Karpas-422 (cell line): Measurements from ENCODE around the gene DONSON. TPM values are rescaled to one million over a fixed set of nuclear protein-coding genes. Genes with fewer than 3 reads are reported as not detected.
A peak's percentile ranks its signal among the peaks of the same experiment; 100 is the strongest.
"Not testable (repeated sequence)": the region's sequence is repeated elsewhere in the genome, so short reads cannot be mapped to it uniquely, and the experiment has no call there.

Experiments used
- DNase-seq: peaks from one replicate; pipeline ENCODE4 v3.0.0-alpha.2; 2015
- H2AFZ ChIP-seq: fragments of 200-600 bp; sonication (generic); 2 replicates; pipeline ENCODE4 v1.6.1; 2014; ENCODE audit warnings: antibody characterized with exemption, low read length, mixed read lengths
- H3K27ac ChIP-seq: fragments of 200-600 bp; sonication (generic); 2 replicates; pipeline ENCODE4 v1.5.1; 2014; ENCODE audit warnings: mild to moderate bottlenecking, low read length, moderate library complexity
- H3K27me3 ChIP-seq: fragments of 200-600 bp; sonication (generic); 2 replicates; pipeline ENCODE4 v1.6.1; 2014; ENCODE audit warnings: low read length, mixed read lengths
- H3K36me3 ChIP-seq: fragments of 200-600 bp; sonication (generic); 2 replicates; pipeline ENCODE4 v1.6.1; 2014; ENCODE audit warnings: low read length, mixed read lengths; ENCODE audit not compliant: insufficient read depth
- H3K4me1 ChIP-seq: fragments of 200-600 bp; sonication (generic); 2 replicates; pipeline ENCODE4 v1.6.1; 2014; ENCODE audit warnings: mild to moderate bottlenecking, low read length, mixed read lengths
- H3K4me2 ChIP-seq: fragments of 200-600 bp; sonication (generic); 2 replicates; pipeline ENCODE4 v1.6.1; 2014; ENCODE audit warnings: low read length, low read depth, mild to moderate bottlenecking; ENCODE audit not compliant: poor library complexity, severe bottlenecking
- H3K4me3 ChIP-seq: fragments of 200-600 bp; sonication (generic); 2 replicates; pipeline ENCODE4 v1.5.1; 2014; ENCODE audit warnings: mild to moderate bottlenecking, antibody characterized with exemption, low read length, mixed read lengths
- H3K79me2 ChIP-seq: fragments of 200-600 bp; sonication (generic); 2 replicates; pipeline ENCODE4 v1.6.1; 2014; ENCODE audit warnings: mild to moderate bottlenecking, low read length, mixed read lengths
- H3K9ac ChIP-seq: fragments of 200-600 bp; sonication (generic); 2 replicates; pipeline ENCODE4 v1.6.0; 2014; ENCODE audit warnings: low read length
- H3K9me2 ChIP-seq: fragments of 200-600 bp; sonication (generic), shearing (Covaris generic); replicated peaks from 2 replicates; pipeline ENCODE4 v1.6.0; 2014; ENCODE audit warnings: mild to moderate bottlenecking, low read length, moderate library complexity; ENCODE audit not compliant: insufficient read depth
- H3K9me3 ChIP-seq: fragments of 300-700, 200-600 bp; sonication (generic); 2 replicates; pipeline ENCODE4 v1.6.1; 2014; ENCODE audit warnings: low read length, mixed read lengths
- H4K20me1 ChIP-seq: fragments of 200-600 bp; sonication (generic); 2 replicates; pipeline ENCODE4 v1.6.1; 2014; ENCODE audit warnings: mild to moderate bottlenecking, antibody characterized with exemption, low read length, low read depth; ENCODE audit not compliant: insufficient read depth
- total RNA-seq: library from RNA; depleted of rRNA; stranded (reverse); fragments of >200 nt; shearing (Covaris generic); gene quantifications from 2 replicates; pipeline ENCODE4 v1.2.3, GENCODE V29; 2014; ENCODE audit warnings: low replicate concordance

The DONSON gene
- total RNA-seq, 1 experiment from 2014 or later: 16.1 TPM

- not testable (repeated sequence) for DNase-seq, H3K4me2 ChIP-seq, H3K9me2 ChIP-seq, H3K4me1 ChIP-seq, H3K9me3 ChIP-seq, H3K9ac ChIP-seq, H2AFZ ChIP-seq, H3K27me3 ChIP-seq, H3K4me3 ChIP-seq, H4K20me1 ChIP-seq, H3K27ac ChIP-seq
- H3K79me2 ChIP-seq: peaks cover 15% of the 10 kb centered on the region
- H3K36me3 ChIP-seq: peaks cover 67% of the 10 kb centered on the region; the same call in 1 of the 2 replicates
These were observed 11.7 kb downstream of the DONSON start for GRCh38 chr21:33576741-33577141.

- no peaks in the 10 kb centered on the region for H3K9me3 ChIP-seq
- no peaks in the 10 kb centered on the region for H3K27me3 ChIP-seq
- H3K4me2 ChIP-seq: no peak overlapping the region
- no peak overlapping the region for H3K4me3 ChIP-seq
- peaks cover 76% of the 10 kb centered on the region for H3K36me3 ChIP-seq
- DNase-seq: no peak
- H3K9me2 ChIP-seq: no peaks in the 10 kb centered on the region
- no peaks in the 10 kb centered on the region for H3K4me1 ChIP-seq
- H3K27ac ChIP-seq: 0 out of 2 replicates have a peak overlapping the region, but pooled peaks have one; percentile 8
- H3K9ac ChIP-seq: no peak overlapping the region
- no peak overlapping the region for H2AFZ ChIP-seq
- peaks cover 43% of the 10 kb centered on the region for H3K79me2 ChIP-seq
- H4K20me1 ChIP-seq: no peaks in the 10 kb centered on the region; the same call in 1 of the 2 replicates
These were observed 16.1 kb downstream of the DONSON start for GRCh38 chr21:33572350-33572749.

GRCh38 chr21:33569991-33570390, 18.5 kb downstream of the DONSON start:
- H2AFZ ChIP-seq: no peak overlapping the region
- H3K9ac ChIP-seq: no peak overlapping the region
- peaks cover 59% of the 10 kb centered on the region for H3K79me2 ChIP-seq
- no peaks in the 10 kb centered on the region; the same call in 1 of the 2 replicates for H4K20me1 ChIP-seq
- no peaks in the 10 kb centered on the region for H3K4me1 ChIP-seq
- H3K9me3 ChIP-seq: no peaks in the 10 kb centered on the region
- no peak overlapping the region for H3K27ac ChIP-seq
- no peak overlapping the region for H3K4me3 ChIP-seq
- no peaks in the 10 kb centered on the region for H3K27me3 ChIP-seq
- H3K4me2 ChIP-seq: no peak overlapping the region
- H3K9me2 ChIP-seq: no peaks in the 10 kb centered on the region
- H3K36me3 ChIP-seq: peaks cover 63% of the 10 kb centered on the region
- DNase-seq: no peak

- Histone ChIP-seq H3K9me2 (no peaks in the 10 kb centered on the region), H3K9me3 (no peaks in the 10 kb centered on the region), H3K27ac (no peak overlapping the region), H2AFZ (no peak overlapping the region), H4K20me1 (no peaks in the 10 kb centered on the region; the same call in 1 of the 2 replicates), H3K9ac (no peak overlapping the region), H3K79me2 (peaks cover 62% of the 10 kb centered on the region), H3K36me3 (peaks cover 57% of the 10 kb centered on the region), H3K4me3 (no peak overlapping the region), H3K4me2 (no peak overlapping the region), H3K4me1 (no peaks in the 10 kb centered on the region), H3K27me3 (no peaks in the 10 kb centered on the region)
- DNase-seq: no peak
These were observed 20.0 kb downstream of the DONSON start for GRCh38 chr21:33568448-33568847.

- Histone ChIP-seq H3K9ac (no peak overlapping the region), H3K4me2 (no peak overlapping the region), H3K79me2 (peaks cover 67% of the 10 kb centered on the region), H3K4me3 (no peak overlapping the region), H2AFZ (no peak overlapping the region), H3K36me3 (peaks cover 56% of the 10 kb centered on the region), H3K9me3 (no peaks in the 10 kb centered on the region), H3K27me3 (no peaks in the 10 kb centered on the region), H3K4me1 (no peaks in the 10 kb centered on the region), H4K20me1 (no peaks in the 10 kb centered on the region; the same call in 1 of the 2 replicates), H3K9me2 (no peaks in the 10 kb centered on the region), H3K27ac (no peak overlapping the region)
- DNase-seq: no peak
These were observed 20.6 kb downstream of the DONSON start for GRCh38 chr21:33567914-33568313.

- H3K4me1 ChIP-seq: no peaks in the 10 kb centered on the region
- no peak overlapping the region for H3K4me3 ChIP-seq
- no peak overlapping the region for H3K4me2 ChIP-seq
- H2AFZ ChIP-seq: no peak overlapping the region
- no peaks in the 10 kb centered on the region for H3K9me3 ChIP-seq
- H3K36me3 ChIP-seq: peaks cover 56% of the 10 kb centered on the region
- DNase-seq: no peak
- H3K27me3 ChIP-seq: no peaks in the 10 kb centered on the region
- H3K9ac ChIP-seq: no peak overlapping the region
- H3K79me2 ChIP-seq: peaks cover 72% of the 10 kb centered on the region
- no peak overlapping the region for H3K27ac ChIP-seq
- H3K9me2 ChIP-seq: no peaks in the 10 kb centered on the region
- no peaks in the 10 kb centered on the region; the same call in 1 of the 2 replicates for H4K20me1 ChIP-seq
These were observed 22.0 kb downstream of the DONSON start for GRCh38 chr21:33566514-33566913.

GRCh38 chr21:33562389-33562788, 26.1 kb downstream of the DONSON start:
- no peak overlapping the region for H3K9ac ChIP-seq
- no peaks in the 10 kb centered on the region for H3K4me1 ChIP-seq
- H3K36me3 ChIP-seq: peaks cover 69% of the 10 kb centered on the region
- no peaks in the 10 kb centered on the region for H3K9me2 ChIP-seq
- H4K20me1 ChIP-seq: peaks cover 24% of the 10 kb centered on the region
- H3K9me3 ChIP-seq: no peaks in the 10 kb centered on the region
- H3K4me3 ChIP-seq: no peak overlapping the region
- peaks cover 86% of the 10 kb centered on the region for H3K79me2 ChIP-seq
- H3K27ac ChIP-seq: no peak overlapping the region
- H3K27me3 ChIP-seq: no peaks in the 10 kb centered on the region
- DNase-seq: no peak
- H3K4me2 ChIP-seq: no peak overlapping the region
- no peak overlapping the region for H2AFZ ChIP-seq

GRCh38 chr21:33561373-33561772, 27.1 kb downstream of the DONSON start:
- no peak for DNase-seq
- no peaks in the 10 kb centered on the region for H3K9me3 ChIP-seq
- H3K9ac ChIP-seq: no peak overlapping the region
- no peak overlapping the region for H3K4me3 ChIP-seq
- no peaks in the 10 kb centered on the region for H3K9me2 ChIP-seq
- H4K20me1 ChIP-seq: peaks cover 33% of the 10 kb centered on the region
- H3K27ac ChIP-seq: no peak overlapping the region
- no peak overlapping the region for H2AFZ ChIP-seq
- no peak overlapping the region for H3K4me2 ChIP-seq
- peaks cover 91% of the 10 kb centered on the region for H3K79me2 ChIP-seq
- H3K4me1 ChIP-seq: no peaks in the 10 kb centered on the region
- no peaks in the 10 kb centered on the region for H3K27me3 ChIP-seq
- H3K36me3 ChIP-seq: peaks cover 76% of the 10 kb centered on the region

GRCh38 chr21:33560965-33561364, 27.5 kb downstream of the DONSON start:
- H2AFZ ChIP-seq: no peak overlapping the region
- H3K79me2 ChIP-seq: peaks cover 92% of the 10 kb centered on the region
- H3K27me3 ChIP-seq: no peaks in the 10 kb centered on the region
- H3K27ac ChIP-seq: no peak overlapping the region
- no peak overlapping the region for H3K4me2 ChIP-seq
- DNase-seq: no peak
- H3K9me2 ChIP-seq: no peaks in the 10 kb centered on the region
- no peak overlapping the region for H3K4me3 ChIP-seq
- H4K20me1 ChIP-seq: peaks cover 36% of the 10 kb centered on the region
- H3K9ac ChIP-seq: no peak overlapping the region
- no peaks in the 10 kb centered on the region for H3K9me3 ChIP-seq
- no peaks in the 10 kb centered on the region for H3K4me1 ChIP-seq
- peaks cover 77% of the 10 kb centered on the region for H3K36me3 ChIP-seq
